Measurements from ENCODE around the gene AMDHD2. TPM values are rescaled to one million over a fixed set of nuclear protein-coding genes. Genes with fewer than 3 reads are reported as not detected.
"Not testable (repeated sequence)": the region's sequence is repeated elsewhere in the genome, so short reads cannot be mapped to it uniquely, and the experiment has no call there.

The AMDHD2 gene
- total RNA-seq, 1 donor from 2014 or later, result 61.0 TPM

- H3K27ac Mint-ChIP-seq (ENCODE audit: unreplicated experiment), result no peak overlapping the region
- no peak for DNase-seq
- H3K9me3 Mint-ChIP-seq (ENCODE audit: unreplicated experiment), result peaks cover 14% of the 10 kb centered on the region
- H3K4me3 Mint-ChIP-seq (ENCODE audit: unreplicated experiment), result peak overlapping the region; percentile 50
- peaks cover 14% of the 10 kb centered on the region for H3K27me3 Mint-ChIP-seq (ENCODE audit: unreplicated experiment)
- H3K4me1 Mint-ChIP-seq (ENCODE audit: low read depth, unreplicated experiment), result peaks cover 21% of the 10 kb centered on the region
- no peak for TF ChIP-seq CTCF (IDR thresholded peaks at IDR 0.05; ENCODE audit: partially characterized antibody, unreplicated experiment)
- no peaks in the 10 kb centered on the region for H3K36me3 Mint-ChIP-seq (ENCODE audit: unreplicated experiment)
Observed at GRCh38 chr16:2478279-2478678, 41.9 kb upstream of the AMDHD2 start.

- Mint-ChIP-seq H3K9me3 (ENCODE audit: unreplicated experiment) (peaks cover 17% of the 10 kb centered on the region), H3K4me3 (ENCODE audit: unreplicated experiment) (peak overlapping the region; percentile 30), H3K27me3 (ENCODE audit: unreplicated experiment) (peaks cover 18% of the 10 kb centered on the region), H3K4me1 (ENCODE audit: low read depth, unreplicated experiment) (peaks cover 24% of the 10 kb centered on the region)
- H3K36me3 Mint-ChIP-seq (ENCODE audit: unreplicated experiment); H3K27ac Mint-ChIP-seq (ENCODE audit: unreplicated experiment); DNase-seq: not testable (repeated sequence)
Observed at GRCh38 chr16:2479996-2480395, 40.2 kb upstream of the AMDHD2 start.

GRCh38 chr16:2480948-2481347 is 39.2 kb upstream of the AMDHD2 start:
- Mint-ChIP-seq H3K4me1 (ENCODE audit: low read depth, unreplicated experiment) (peaks cover 24% of the 10 kb centered on the region), H3K9me3 (ENCODE audit: unreplicated experiment) (peaks cover 15% of the 10 kb centered on the region), H3K36me3 (ENCODE audit: unreplicated experiment) (no peaks in the 10 kb centered on the region), H3K4me3 (ENCODE audit: unreplicated experiment) (no peak overlapping the region), H3K27ac (ENCODE audit: unreplicated experiment) (no peak overlapping the region), H3K27me3 (ENCODE audit: unreplicated experiment) (peaks cover 15% of the 10 kb centered on the region)
- TF ChIP-seq CTCF (IDR thresholded peaks at IDR 0.05; ENCODE audit: partially characterized antibody, unreplicated experiment), result no peak
- peak; percentile 5 for DNase-seq

GRCh38 chr16:2481676-2482075 is 38.5 kb upstream of the AMDHD2 start:
- Mint-ChIP-seq H3K9me3 (ENCODE audit: unreplicated experiment) (peaks cover 10% of the 10 kb centered on the region), H3K36me3 (ENCODE audit: unreplicated experiment) (no peaks in the 10 kb centered on the region), H3K4me3 (ENCODE audit: unreplicated experiment) (no peak overlapping the region), H3K4me1 (ENCODE audit: low read depth, unreplicated experiment) (peaks cover 23% of the 10 kb centered on the region), H3K27ac (ENCODE audit: unreplicated experiment) (no peak overlapping the region), H3K27me3 (ENCODE audit: unreplicated experiment) (peaks cover 9% of the 10 kb centered on the region)
- peak; percentile 6 for DNase-seq
- no peak for TF ChIP-seq CTCF (IDR thresholded peaks at IDR 0.05; ENCODE audit: partially characterized antibody, unreplicated experiment)

GRCh38 chr16:2482249-2482648 is 37.9 kb upstream of the AMDHD2 start:
- Mint-ChIP-seq H3K27me3 (ENCODE audit: unreplicated experiment) (peaks cover 7% of the 10 kb centered on the region), H3K27ac (ENCODE audit: unreplicated experiment) (no peak overlapping the region), H3K4me1 (ENCODE audit: low read depth, unreplicated experiment) (peaks cover 29% of the 10 kb centered on the region), H3K36me3 (ENCODE audit: unreplicated experiment) (no peaks in the 10 kb centered on the region), H3K4me3 (ENCODE audit: unreplicated experiment) (no peak overlapping the region), H3K9me3 (ENCODE audit: unreplicated experiment) (peaks cover 10% of the 10 kb centered on the region)
- TF ChIP-seq CTCF (IDR thresholded peaks at IDR 0.05; ENCODE audit: partially characterized antibody, unreplicated experiment), result no peak
- peak; percentile 6 for DNase-seq

Measured in glutamatergic neuron (in vitro differentiated cells).